NCI-H2171 (cell line): Measurements from ENCODE around the gene INTS6.

ENCODE experiments used
- DNase-seq: peaks from one replicate; lab custom pipeline; 2025; lab: John Stamatoyannopoulos, UW

INTS6 gene

GRCh38 chr13:51452361-51453206 is at the start of gene INTS6:
Gene INTS6 (minus strand): TSS chr13:51453036. CDS start chr13:51452525, 511 bp downstream.
- peak; percentile 99 for DNase-seq

GRCh38 chr13:51502153-51502651 is 49.4 kb upstream of the INTS6 start:
- no peak for DNase-seq

- no peak for DNase-seq
Measured at GRCh38 chr13:51501592-51502152, 48.8 kb upstream of the INTS6 start.

- DNase-seq, result no peak
Measured at GRCh38 chr13:51501096-51501495, 48.3 kb upstream of the INTS6 start.

GRCh38 chr13:51500687-51501086 is 47.9 kb upstream of the INTS6 start:
- DNase-seq, result no peak

GRCh38 chr13:51499841-51500240 is 47.0 kb upstream of the INTS6 start:
- no peak for DNase-seq

GRCh38 chr13:51495316-51495715 is 42.5 kb upstream of the INTS6 start:
- no peak for DNase-seq

- DNase-seq, result no peak
Measured at GRCh38 chr13:51494156-51494555, 41.3 kb upstream of the INTS6 start.

- no peak for DNase-seq
Measured at GRCh38 chr13:51488212-51488611, 35.4 kb upstream of the INTS6 start.

- no peak for DNase-seq
Measured at GRCh38 chr13:51481656-51482055, 28.8 kb upstream of the INTS6 start.

GRCh38 chr13:51479199-51479523 is 26.3 kb upstream of the INTS6 start:
- DNase-seq, result no peak

GRCh38 chr13:51478418-51479198 is 25.8 kb upstream of the INTS6 start:
- no peak for DNase-seq

- no peak for DNase-seq
Measured at GRCh38 chr13:51477653-51478324, 25.0 kb upstream of the INTS6 start.

GRCh38 chr13:51477149-51477548 is 24.3 kb upstream of the INTS6 start:
- DNase-seq, result no peak

- DNase-seq, result no peak
Measured at GRCh38 chr13:51475727-51476501, 23.1 kb upstream of the INTS6 start.

- no peak for DNase-seq
Measured at GRCh38 chr13:51469790-51470189, 17.0 kb upstream of the INTS6 start.

GRCh38 chr13:51467730-51468129 is 14.9 kb upstream of the INTS6 start:
- no peak for DNase-seq

- DNase-seq, result no peak
Measured at GRCh38 chr13:51465124-51465523, 12.3 kb upstream of the INTS6 start.

GRCh38 chr13:51457086-51457815 is 4.4 kb upstream of the INTS6 start:
- no peak for DNase-seq

GRCh38 chr13:51456510-51456909 is 3.7 kb upstream of the INTS6 start:
- DNase-seq, result no peak

- DNase-seq, result no peak
Measured at GRCh38 chr13:51455532-51455931, 2.7 kb upstream of the INTS6 start.
